HG03575 (cell line): ENCODE measurements around the gene INTS4.
"Not testable (repeated sequence)": the region's sequence is repeated elsewhere in the genome, so short reads cannot be mapped to it uniquely, and the experiment has no call there.

Experiments used
- ATAC-seq: cut with Tn5 transposase; IDR thresholded peaks from one replicate; pipeline ENCODE4 v1.9.1; 2021; ENCODE audit not compliant: unreplicated experiment, insufficient number of reproducible peaks, low FRiP score; ENCODE audit errors: extremely low read depth

Gene INTS4

DNA sequence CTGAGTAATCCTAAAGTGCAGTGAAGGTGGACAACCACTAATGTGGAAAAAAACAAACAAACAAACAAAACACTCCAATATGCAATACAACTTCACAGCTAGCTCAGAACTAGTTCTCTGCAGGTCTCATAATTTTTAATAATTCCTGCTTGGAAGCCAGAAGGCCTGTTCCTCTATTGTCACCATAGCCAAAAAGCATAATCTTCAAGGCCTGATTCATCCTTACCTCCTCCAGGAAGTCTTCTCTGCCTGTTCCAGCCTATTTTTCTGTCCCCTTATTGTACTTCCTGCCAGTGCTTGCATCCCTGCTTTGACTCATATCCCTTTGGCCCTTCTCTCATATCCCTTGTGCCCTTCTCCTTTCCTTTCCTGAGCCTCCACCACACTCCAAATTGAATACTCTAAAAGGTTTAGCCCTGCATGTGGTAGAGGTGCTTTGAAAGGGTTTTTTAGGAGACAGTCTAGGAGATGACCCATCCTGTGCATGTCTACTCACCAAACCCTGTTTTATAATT lies 104.3 kb downstream of the INTS4 start:
- not testable (repeated sequence) for ATAC-seq

DNA sequence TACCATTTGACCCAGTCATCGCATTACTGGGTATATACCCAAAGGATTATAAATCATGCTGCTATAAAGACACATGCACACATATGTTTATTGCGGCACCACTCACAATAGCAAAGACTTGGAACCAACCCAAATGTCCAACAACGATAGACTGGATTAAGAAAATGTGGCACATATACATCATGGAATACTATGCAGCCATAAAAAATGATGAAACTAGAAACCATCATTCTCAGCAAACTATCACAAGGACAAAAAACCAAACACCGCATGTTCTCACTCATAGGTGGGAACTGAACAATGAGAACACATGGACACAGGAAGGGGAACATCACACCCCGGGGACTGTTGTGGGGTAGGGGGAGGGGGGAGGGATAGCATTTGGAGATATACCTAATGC lies 105.4 kb downstream of the INTS4 start:
- not testable (repeated sequence) for ATAC-seq

DNA sequence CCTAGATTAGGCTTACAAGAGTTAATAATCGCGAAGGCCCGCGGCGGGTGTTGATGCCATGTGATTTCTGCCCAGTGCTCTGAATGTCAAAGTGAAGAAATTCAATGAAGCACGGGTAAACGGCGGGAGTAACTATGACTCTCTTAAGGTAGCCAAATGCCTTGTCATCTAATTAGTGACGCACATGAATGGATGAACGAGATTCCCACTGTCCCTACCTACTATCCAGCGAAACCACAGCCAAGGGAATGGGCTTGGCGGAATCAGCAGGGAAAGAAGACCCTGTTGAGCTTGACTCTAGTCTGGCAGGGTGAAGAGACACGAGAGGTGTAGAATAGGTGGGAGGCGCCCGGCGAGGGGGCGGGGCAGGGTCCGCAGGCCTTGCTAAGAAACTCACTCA lies 108.1 kb downstream of the INTS4 start:
- no peak for ATAC-seq

DNA sequence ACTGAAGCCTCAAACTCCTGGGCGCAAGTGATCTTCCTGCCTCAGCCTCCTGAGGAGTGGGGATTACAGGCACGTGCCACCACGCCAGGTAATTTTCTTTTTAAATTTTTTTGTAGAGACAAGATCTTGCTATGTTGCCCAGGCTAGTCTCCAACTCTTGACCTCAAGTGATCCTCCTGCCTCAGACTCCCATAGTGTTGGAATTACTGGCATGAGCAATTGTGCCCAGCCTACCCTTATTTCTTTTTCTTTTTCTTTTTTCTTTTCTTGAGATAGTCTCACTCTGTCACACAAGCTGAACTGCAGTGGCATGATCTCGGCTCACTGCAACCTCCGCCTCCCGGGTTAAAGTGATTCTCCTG lies 109.7 kb downstream of the INTS4 start:
- no peak for ATAC-seq

DNA sequence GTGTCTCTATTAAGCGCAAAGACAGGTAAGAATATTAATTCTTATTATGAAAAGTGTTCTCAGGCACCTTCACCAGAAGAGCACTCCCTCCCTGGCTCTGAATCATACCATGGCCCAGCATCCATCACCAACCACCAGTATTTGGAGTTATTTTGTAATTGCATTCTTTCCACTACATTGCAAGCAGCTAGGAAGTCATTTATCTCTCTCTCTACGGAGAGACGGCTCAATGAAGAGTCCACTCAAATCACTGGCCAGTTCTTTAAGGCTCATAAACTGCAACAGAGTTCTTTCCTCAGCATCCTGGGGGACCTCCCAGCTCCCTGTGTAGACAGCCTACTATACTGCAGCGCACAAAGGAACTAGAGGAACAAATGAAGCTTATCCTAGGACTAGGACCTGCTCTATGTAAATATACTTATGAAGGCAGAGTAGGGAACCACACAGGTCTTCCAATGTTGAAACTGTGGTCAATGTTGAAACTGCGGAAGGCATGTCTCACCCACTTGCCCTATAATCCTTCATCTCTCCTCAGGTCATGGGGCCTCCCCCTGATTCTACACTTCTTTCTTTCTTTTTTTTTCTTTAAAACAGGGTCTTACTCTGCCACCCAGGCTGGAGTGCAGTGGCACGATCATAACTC lies 110.2 kb downstream of the INTS4 start:
- no peak for ATAC-seq

DNA sequence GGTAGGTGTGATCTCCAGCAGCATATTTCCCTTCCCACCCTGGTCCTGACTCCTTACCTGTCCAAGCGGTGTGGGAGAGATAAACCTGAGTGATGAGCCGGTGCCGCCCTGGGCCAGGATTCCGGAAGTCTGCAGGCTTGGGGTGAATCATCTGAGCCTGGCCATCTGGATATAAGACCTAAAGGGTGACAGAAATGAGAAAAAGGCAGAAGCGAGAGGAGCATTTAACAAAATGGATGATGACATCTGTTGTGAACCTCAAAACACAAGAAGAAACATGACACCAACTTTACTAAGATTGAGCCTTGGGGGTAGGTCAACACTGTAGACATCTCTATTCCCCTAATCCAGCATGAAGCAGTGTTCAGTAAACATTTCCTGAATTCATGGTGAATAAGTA lies 110.7 kb downstream of the INTS4 start:
- ATAC-seq, result no peak

DNA sequence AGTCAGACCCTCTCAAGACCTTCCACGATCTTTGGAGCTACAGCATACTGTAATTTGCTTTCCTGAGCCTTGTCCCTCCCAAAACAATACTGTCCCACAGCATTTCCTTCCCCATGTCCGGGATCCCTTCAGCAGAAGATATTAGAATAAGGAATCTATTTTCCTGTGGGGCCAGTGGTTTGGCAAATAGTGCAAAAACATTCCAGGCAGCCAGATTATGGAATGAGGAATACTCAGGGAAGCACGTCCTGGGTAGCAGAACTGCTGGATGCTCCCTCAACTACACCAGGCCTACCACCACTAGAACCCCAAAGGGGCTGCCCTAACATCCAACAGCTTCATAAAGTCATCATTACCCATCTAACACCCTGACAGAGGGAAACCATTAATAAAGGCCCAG lies 112.1 kb downstream of the INTS4 start:
- no peak for ATAC-seq

DNA sequence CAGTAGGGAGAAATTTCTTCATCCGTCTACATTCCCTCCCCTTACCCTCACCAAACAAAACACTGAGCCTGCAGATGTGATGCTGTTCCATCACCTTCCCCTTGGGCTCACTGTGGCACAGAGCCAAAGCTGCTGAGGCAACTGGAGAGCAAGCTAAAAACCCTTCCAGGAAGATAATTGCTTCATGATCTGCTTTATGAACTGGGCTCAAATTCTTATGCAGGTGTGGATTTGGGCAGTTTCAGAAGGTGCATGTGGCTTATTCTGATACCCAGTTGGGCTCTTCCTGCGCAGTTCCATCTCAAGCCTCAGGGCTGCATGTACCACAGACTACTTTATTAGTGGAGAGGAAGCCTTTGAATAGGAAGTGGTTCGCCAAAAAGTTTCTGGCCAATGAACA lies 115.2 kb downstream of the INTS4 start:
- ATAC-seq, result no peak

DNA sequence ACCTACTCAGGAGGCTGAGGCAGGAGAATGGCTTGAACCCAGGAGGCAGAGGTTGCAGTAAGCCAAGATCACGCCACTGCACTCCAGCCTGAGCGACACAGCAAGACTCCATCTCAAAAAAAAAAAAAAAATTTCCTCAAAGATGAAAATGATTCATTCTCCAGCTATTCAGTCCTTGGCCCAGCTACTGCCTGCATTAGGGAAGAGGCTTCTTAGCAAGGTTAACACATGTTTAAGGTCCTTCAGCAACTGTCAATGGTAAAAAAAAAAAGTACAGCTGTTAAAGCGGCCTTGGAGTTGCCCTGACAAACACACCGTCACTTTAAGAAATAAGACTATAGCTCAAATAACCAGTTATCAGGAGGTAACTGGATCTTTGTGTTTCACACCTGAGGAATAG lies 116.2 kb downstream of the INTS4 start:
- ATAC-seq, result not testable (repeated sequence)

DNA sequence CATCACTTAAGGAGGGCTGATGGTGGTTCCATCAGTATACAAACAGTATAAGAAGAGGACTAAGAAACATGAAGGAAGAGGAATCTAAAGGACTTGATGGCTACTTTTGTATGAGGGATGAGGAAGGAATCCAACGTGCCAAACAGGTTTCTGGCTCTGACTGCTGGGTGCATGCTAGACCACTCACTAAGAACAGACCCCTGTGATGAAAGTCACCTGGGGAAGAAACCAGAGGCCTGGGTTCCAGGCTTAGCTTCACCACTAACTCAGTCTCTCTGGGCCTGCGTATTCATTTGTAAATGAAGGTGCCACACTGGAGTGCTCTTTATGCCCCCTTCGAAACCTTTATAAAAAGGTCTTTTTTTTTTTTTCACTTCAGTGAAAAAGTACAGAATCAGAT lies 118.4 kb downstream of the INTS4 start:
- no peak for ATAC-seq

DNA sequence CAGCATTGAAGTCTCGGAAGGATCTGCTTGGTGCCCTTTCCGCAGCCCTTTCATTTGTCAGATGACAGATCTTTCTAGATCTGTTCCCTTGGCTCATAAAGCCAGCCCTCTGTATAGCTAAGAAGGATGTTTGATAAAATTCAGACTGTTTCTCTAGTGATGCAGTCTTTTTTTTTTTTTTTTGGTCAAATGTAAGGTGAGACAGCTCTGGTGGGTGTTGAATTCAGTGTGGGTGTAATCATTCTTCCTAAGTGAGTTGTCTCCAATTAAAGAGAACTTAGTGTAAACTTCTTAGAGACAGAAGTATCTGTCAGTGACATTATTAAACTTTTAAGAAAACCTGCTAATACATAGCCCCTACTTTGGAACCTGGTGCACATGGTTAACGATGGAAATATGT lies 120.3 kb downstream of the INTS4 start:
- no peak for ATAC-seq

DNA sequence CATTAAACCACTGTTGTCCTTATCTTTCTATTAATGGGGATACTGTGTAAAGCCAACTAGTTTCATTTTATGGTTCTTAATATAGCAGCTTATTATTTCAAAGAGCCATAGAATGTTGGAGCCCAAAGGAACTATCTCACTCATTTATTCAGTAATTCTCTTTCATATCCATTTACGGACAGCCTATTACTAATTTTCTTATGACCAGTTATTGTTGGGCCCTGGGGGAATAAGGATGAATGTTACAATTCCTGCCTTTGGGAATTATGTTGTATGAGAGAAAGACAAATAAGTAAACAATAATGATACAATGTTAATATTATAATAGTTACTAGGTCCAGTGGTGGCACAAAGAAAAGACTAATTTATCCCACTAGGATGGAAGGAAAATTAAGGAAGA lies 121.1 kb downstream of the INTS4 start:
- no peak for ATAC-seq

DNA sequence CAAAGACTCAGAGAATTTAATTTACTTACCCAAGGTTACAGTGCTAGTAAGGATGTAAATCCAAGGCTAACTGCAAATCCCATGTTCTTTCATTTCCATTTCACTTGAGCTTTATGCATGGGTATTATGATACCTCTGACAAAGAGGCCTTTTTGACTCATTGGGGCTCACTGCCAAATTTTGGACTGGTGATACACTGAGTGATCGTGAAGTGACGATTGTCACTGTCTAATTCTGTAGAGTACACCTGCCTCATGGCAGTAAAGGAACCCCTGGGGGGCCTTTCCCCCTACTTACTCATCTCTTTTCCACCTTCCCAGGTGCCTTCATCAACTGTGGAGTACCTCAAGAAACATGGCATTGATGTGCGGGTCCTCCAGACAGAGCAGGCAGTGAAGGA lies 122.6 kb downstream of the INTS4 start:
- ATAC-seq, result no peak

DNA sequence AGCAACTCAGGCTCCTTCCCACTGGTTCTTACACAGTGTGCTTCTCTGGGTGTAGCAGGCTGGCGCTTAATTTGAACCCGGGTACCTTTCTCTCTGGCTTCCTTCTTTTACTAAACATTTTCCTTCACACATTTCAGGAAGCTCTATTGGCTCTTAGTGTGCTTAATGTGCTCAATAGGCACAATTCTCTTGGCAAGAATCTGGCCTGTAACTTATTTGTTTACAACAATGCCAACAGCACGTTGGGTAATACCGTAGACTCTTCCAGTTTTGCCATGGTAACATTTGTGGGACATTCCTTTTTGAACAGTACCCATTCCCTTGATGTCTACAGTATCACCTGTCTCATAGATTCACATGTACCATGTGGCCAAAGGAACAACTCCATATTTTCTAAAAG lies 125.7 kb downstream of the INTS4 start:
- no peak for ATAC-seq

DNA sequence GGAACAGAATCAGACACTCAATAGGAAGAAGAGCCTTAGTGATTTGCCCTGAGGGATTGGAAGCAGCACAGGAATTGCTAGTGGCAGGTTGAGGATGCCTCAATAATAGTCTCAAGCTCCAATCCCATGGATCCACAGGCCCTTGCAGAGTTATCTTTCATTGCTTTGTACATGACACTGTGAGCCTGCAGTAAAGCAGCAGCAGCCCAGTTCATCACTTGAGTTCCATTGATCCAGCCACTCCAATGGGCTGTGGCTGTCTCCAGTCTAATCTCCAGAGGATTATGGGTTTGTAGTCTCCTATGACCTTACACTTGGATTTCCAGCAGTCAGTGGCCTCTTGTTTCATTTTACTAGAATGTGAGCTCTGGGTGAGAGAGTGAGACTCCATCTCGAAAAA lies 128.1 kb downstream of the INTS4 start:
- ATAC-seq, result no peak

DNA sequence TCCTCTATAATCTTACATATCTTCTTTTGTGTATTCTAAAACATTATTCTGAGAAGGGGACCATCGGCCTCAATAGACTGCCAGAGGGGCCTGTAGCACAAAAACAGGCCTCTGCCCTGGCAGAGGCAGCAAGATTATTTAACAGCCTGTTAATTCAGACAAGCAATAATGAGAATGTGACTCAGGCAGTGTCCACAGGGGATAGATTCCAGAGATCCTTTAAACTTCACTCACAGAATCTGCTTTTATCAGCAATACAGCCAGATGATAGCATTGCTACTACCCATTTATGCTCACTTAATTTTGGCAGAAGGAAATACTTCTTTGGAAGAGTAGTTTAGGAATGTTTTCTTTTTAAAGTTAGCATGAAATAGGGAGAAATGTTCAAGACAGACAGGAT lies 128.7 kb downstream of the INTS4 start:
- ATAC-seq, result no peak

DNA sequence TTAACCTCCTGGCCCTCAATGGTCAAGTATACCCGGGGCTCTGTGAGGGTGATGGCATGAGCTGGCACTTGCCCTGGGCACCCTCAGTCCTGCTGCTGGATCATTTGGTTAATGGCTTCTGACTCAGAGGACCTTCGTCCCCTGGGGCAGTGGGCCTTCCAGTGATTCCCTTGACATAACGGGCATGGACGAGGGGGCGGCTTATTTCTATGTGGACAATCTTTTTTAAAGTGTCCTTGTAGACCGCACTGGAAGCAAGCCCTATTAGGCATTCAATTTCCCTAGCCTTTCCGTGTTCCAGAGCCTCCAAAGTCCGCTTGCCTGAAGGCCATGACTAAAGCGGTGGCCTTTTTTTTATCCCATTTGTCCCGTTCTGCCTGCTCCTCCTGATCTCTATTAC lies 133.0 kb downstream of the INTS4 start:
- not testable (repeated sequence) for ATAC-seq

DNA sequence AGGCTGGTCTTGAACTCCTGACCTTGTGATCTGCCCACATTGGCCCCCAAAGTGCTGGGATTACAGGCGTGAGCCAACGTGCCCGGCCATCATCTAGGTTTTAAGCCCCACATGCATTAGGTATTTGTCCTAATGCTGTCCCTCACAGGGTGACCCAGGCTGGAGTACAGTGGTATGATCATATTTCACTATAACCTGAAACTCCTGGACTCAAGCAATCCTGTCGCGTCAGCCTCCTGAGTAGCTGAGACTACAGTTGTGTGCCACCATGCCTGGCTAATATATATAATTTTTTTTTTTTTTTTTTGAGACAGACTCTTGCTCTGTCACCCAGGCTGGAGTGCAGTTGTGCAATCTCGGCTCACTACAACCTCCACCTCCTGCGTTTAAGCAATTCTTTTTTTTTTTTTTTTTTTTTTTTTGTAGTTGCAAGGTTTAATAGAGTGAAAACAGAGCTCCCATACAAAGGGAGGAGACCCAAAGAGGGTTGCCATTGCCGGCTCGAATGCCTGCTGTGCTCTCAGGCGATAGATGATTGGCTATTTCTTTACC lies 136.5 kb downstream of the INTS4 start:
- not testable (repeated sequence) for ATAC-seq

DNA sequence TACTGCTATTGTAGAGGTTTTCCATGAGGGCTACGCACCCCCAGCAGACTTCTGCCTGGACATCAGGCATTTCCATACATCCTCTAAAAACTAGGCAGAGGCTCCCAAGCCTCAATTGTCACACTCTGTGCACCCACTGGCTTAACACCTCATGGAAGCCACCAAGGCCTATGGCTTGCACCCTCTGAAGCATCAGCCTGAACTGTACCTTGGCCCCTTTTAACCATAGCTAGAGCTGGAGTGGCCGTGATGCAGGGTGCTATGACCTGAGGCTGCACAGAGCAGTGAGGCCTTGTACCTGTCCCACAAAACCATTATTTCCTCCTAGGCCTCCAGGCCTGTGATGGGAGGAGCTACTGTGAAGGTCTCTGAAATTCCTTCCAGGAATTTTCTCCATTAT lies 139.6 kb downstream of the INTS4 start:
- no peak for ATAC-seq

DNA sequence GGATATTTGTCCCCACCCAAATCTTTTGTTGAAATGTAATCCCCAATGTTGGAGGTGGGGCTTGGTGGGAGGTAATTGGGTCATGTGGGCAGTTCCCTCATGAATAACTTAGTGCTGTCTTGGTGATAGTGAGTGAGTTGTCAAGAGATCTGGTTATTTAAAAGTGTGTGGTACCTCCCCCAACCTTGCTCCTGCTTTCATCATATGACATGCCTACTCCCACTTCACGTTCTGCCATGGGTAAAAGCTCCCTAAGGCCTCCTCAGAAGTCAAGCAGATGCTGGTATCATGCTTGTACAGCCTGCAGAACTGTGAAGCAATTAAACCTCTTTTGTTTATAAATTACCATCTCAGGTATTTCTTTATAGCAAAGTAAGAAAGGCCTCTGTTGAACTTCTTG lies 143.0 kb downstream of the INTS4 start:
- no peak for ATAC-seq

DNA sequence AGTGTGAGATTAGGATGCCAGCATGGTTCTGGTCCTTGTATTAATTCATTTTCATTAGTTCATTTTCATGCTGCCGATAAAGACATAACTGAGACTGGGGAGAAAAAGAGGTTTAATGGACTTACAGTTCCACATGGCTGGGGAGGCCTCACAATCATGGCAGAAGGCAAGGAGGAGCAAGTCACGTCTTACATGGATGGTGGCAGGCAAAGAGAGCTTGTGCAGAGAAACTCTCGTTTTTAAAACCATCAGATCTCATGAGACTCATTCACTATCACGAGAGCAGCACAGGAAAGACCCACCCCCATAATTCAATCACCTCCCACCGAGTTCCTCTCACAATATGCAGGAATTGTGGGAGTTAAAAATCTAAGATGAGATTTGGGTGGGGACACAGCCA lies 150.8 kb downstream of the INTS4 start:
- ATAC-seq, result not testable (repeated sequence)
